HG03066 (cell line): ENCODE measurements around the gene GPANK1.

Experiments
- ATAC-seq: cut with Tn5 transposase; IDR thresholded peaks from one replicate; pipeline ENCODE4 v1.9.1; 2021; ENCODE audit warnings: low read depth; ENCODE audit not compliant: unreplicated experiment

GPANK1 gene

GRCh38 chr6:31643818-31644454 lies 20.9 kb downstream of the GPANK1 start:
- ATAC-seq, result no peak

GRCh38 chr6:31642798-31643570 lies 21.8 kb downstream of the GPANK1 start:
- ATAC-seq, result no peak

GRCh38 chr6:31641370-31641769 lies 23.4 kb downstream of the GPANK1 start:
- no peak for ATAC-seq

- no peak for ATAC-seq
Observed at GRCh38 chr6:31640612-31641011, 24.2 kb downstream of the GPANK1 start.

- no peak for ATAC-seq
Observed at GRCh38 chr6:31639449-31639861, 25.3 kb downstream of the GPANK1 start.

- no peak for ATAC-seq
Observed at GRCh38 chr6:31639043-31639442, 25.8 kb downstream of the GPANK1 start.

- no peak for ATAC-seq
Observed at GRCh38 chr6:31636698-31637596, 27.9 kb downstream of the GPANK1 start.

- ATAC-seq, result no peak
Observed at GRCh38 chr6:31634969-31635575, 29.7 kb downstream of the GPANK1 start.

- ATAC-seq, result no peak
Observed at GRCh38 chr6:31634131-31634530, 30.7 kb downstream of the GPANK1 start.

- ATAC-seq, result no peak
Observed at GRCh38 chr6:31633447-31633846, 31.4 kb downstream of the GPANK1 start.

GRCh38 chr6:31632279-31632946 lies 32.4 kb downstream of the GPANK1 start:
- ATAC-seq, result no peak

GRCh38 chr6:31631681-31632278 lies 33.0 kb downstream of the GPANK1 start:
- ATAC-seq, result no peak

- ATAC-seq, result no peak
Observed at GRCh38 chr6:31631209-31631608, 33.6 kb downstream of the GPANK1 start.

- no peak for ATAC-seq
Observed at GRCh38 chr6:31630177-31630934, 34.4 kb downstream of the GPANK1 start.

GRCh38 chr6:31629014-31629413 lies 35.8 kb downstream of the GPANK1 start:
- no peak for ATAC-seq

- no peak for ATAC-seq
Observed at GRCh38 chr6:31627690-31628287, 37.0 kb downstream of the GPANK1 start.

GRCh38 chr6:31626952-31627351 lies 37.8 kb downstream of the GPANK1 start:
- no peak for ATAC-seq

- ATAC-seq, result no peak
Observed at GRCh38 chr6:31624070-31624469, 40.7 kb downstream of the GPANK1 start.

- ATAC-seq, result no peak
Observed at GRCh38 chr6:31622684-31623091, 42.1 kb downstream of the GPANK1 start.
